ENCODE data around the gene SULT1A3.
"Not testable (repeated sequence)": the region's sequence is repeated elsewhere in the genome, so short reads cannot be mapped to it uniquely, and the experiment has no call there.

DNA sequence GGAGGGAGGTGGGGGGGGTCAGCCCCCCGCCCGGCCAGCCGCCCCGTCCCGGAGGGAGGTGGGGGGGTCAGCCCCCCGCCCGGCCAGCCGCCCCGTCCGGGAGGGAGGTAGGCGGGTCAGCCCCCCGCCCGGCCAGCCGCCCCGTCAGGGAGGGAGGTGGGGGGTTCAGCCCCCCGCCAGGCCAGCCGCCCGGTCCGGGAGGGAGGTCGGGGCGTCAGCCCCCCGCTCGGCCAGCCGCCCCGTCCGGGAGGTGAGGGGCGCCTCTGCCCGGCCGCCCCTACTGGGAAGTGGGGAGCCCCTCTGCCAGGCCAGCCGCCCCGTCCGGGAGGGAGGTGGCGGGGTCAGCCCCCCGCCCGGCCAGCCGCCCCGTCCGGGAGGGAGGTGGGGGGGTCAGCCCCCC lies 29.6 kb upstream of the SULT1A3 start:
- TF ChIP-seq, protein P1, sequence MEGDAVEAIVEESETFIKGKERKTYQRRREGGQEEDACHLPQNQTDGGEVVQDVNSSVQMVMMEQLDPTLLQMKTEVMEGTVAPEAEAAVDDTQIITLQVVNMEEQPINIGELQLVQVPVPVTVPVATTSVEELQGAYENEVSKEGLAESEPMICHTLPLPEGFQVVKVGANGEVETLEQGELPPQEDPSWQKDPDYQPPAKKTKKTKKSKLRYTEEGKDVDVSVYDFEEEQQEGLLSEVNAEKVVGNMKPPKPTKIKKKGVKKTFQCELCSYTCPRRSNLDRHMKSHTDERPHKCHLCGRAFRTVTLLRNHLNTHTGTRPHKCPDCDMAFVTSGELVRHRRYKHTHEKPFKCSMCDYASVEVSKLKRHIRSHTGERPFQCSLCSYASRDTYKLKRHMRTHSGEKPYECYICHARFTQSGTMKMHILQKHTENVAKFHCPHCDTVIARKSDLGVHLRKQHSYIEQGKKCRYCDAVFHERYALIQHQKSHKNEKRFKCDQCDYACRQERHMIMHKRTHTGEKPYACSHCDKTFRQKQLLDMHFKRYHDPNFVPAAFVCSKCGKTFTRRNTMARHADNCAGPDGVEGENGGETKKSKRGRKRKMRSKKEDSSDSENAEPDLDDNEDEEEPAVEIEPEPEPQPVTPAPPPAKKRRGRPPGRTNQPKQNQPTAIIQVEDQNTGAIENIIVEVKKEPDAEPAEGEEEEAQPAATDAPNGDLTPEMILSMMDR (conservative IDR thresholded peaks at IDR 0.05; ENCODE audit: low read length), result not testable (repeated sequence)
- TF ChIP-seq EZH2phosphoT487 (IDR thresholded peaks at IDR 0.05; ENCODE audit: borderline replicate concordance, low read depth, low read length), result not testable (repeated sequence)
